ENCODE data around the gene BLOC1S5. TPM values are rescaled to one million over a fixed set of nuclear protein-coding genes. Genes with fewer than 3 reads are reported as not detected.

The BLOC1S5 gene
- total RNA-seq, 1 experiment from 2014 or later, result 9.1 TPM

GRCh38 chr6:8014947-8015346 lies 49.2 kb downstream of the BLOC1S5 start:
- intact Hi-C loops (cut with micrococcal nuclease), result loop anchor here (10.0 kb wide), 1 partner anchor 200 kb away; no protein-coding TSS in a partner anchor
- ChIA-PET POLR2A (ENCODE audit: unreplicated experiment) (interaction anchor here (0.6 kb wide), 1 partner anchor 420 kb away, joined by 5 read pairs; no protein-coding TSS in a partner anchor), CTCF (no interaction called here)
- DNase-seq (peak; percentile 7), ATAC-seq (peak; percentile 38)
- H3K4me1 ChIP-seq (ENCODE audit: insufficient read depth, low read length), result 0 out of 2 replicates have a peak, but pooled peaks cover 7% of the 10 kb centered on the region
- H3K27ac ChIP-seq (ENCODE audit: low read length), result no peak overlapping the region
- no peaks in the 10 kb centered on the region for H3K9me3 ChIP-seq (ENCODE audit: low read length)
- H3K9me2 ChIP-seq (replicated peaks; ENCODE audit: low read length), result no peaks in the 10 kb centered on the region
- H4K20me1 ChIP-seq (ENCODE audit: low read length), result no peaks in the 10 kb centered on the region
- H3K4me2 ChIP-seq (ENCODE audit: low read length), result no peak overlapping the region
- no peak overlapping the region for H3K9ac ChIP-seq (ENCODE audit: low read length)
- no peak overlapping the region for H2AFZ ChIP-seq (ENCODE audit: low read length)
- TF ChIP-seq EZH2 (IDR thresholded peaks at IDR 0.05; ENCODE audit: low read length, unreplicated experiment) (no peak), EZH2phosphoT487 (IDR thresholded peaks at IDR 0.05; ENCODE audit: borderline replicate concordance, low read length) (no peak), CTCF (conservative IDR thresholded peaks at IDR 0.05; ENCODE audit: low read depth, low read length) (no peak)
- no peak overlapping the region for H3K4me3 ChIP-seq (ENCODE audit: low read length)
- no peaks in the 10 kb centered on the region for H3K27me3 ChIP-seq (ENCODE audit: low read length)
- H3F3A ChIP-seq (ENCODE audit: low read length, unreplicated experiment), result no peaks in the 10 kb centered on the region
- no TSS peak for BruUV-seq (replicated peaks)
- no peaks in the 10 kb centered on the region for H3K36me3 ChIP-seq (ENCODE audit: low read depth, low read length)
- no peaks in the 10 kb centered on the region for H3K79me2 ChIP-seq (ENCODE audit: low read length)

GRCh38 chr6:8013763-8014162 lies 50.4 kb downstream of the BLOC1S5 start:
- Histone ChIP-seq H3K27me3 (ENCODE audit: low read length) (no peaks in the 10 kb centered on the region), H3F3A (ENCODE audit: low read length, unreplicated experiment) (no peaks in the 10 kb centered on the region), H3K4me2 (ENCODE audit: low read length) (no peak overlapping the region), H3K27ac (ENCODE audit: low read length) (no peak overlapping the region), H3K9ac (ENCODE audit: low read length) (no peak overlapping the region), H3K36me3 (ENCODE audit: low read depth, low read length) (no peaks in the 10 kb centered on the region), H3K79me2 (ENCODE audit: low read length) (no peaks in the 10 kb centered on the region), H3K4me3 (ENCODE audit: low read length) (no peak overlapping the region), H4K20me1 (ENCODE audit: low read length) (no peaks in the 10 kb centered on the region), H3K9me2 (replicated peaks; ENCODE audit: low read length) (no peaks in the 10 kb centered on the region), H3K9me3 (ENCODE audit: low read length) (no peaks in the 10 kb centered on the region), H3K4me1 (ENCODE audit: insufficient read depth, low read length) (0 out of 2 replicates have a peak, but pooled peaks cover 7% of the 10 kb centered on the region), H2AFZ (ENCODE audit: low read length) (no peak overlapping the region)
- intact Hi-C loops (cut with micrococcal nuclease), result loop anchor here (10.0 kb wide), 1 partner anchor 201 kb away; no protein-coding TSS in a partner anchor
- no peak for ATAC-seq
- no TSS peak for BruUV-seq (replicated peaks)
- DNase-seq, result no peak
- POLR2A ChIA-PET (ENCODE audit: unreplicated experiment), result no interaction called here
- CTCF ChIA-PET, result no interaction called here
- TF ChIP-seq EZH2phosphoT487 (IDR thresholded peaks at IDR 0.05; ENCODE audit: borderline replicate concordance, low read length), result no peak
- no peak for TF ChIP-seq EZH2 (IDR thresholded peaks at IDR 0.05; ENCODE audit: low read length, unreplicated experiment)
- no peak for TF ChIP-seq CTCF (conservative IDR thresholded peaks at IDR 0.05; ENCODE audit: low read depth, low read length)

GRCh38 chr6:8006208-8006607 lies 58.0 kb downstream of the BLOC1S5 start:
- Histone ChIP-seq H3K27ac (ENCODE audit: low read length) (no peak overlapping the region), H3K4me3 (ENCODE audit: low read length) (no peak overlapping the region), H3K4me1 (ENCODE audit: insufficient read depth, low read length) (no peaks in the 10 kb centered on the region), H3K27me3 (ENCODE audit: low read length) (no peaks in the 10 kb centered on the region), H3K79me2 (ENCODE audit: low read length) (no peaks in the 10 kb centered on the region), H3K9me2 (replicated peaks; ENCODE audit: low read length) (no peaks in the 10 kb centered on the region), H3K4me2 (ENCODE audit: low read length) (no peak overlapping the region), H3F3A (ENCODE audit: low read length, unreplicated experiment) (no peaks in the 10 kb centered on the region), H2AFZ (ENCODE audit: low read length) (no peak overlapping the region), H3K36me3 (ENCODE audit: low read depth, low read length) (no peaks in the 10 kb centered on the region), H4K20me1 (ENCODE audit: low read length) (no peaks in the 10 kb centered on the region), H3K9ac (ENCODE audit: low read length) (no peak overlapping the region), H3K9me3 (ENCODE audit: low read length) (no peaks in the 10 kb centered on the region)
- no peak for TF ChIP-seq EZH2 (IDR thresholded peaks at IDR 0.05; ENCODE audit: low read length, unreplicated experiment)
- TF ChIP-seq CTCF (conservative IDR thresholded peaks at IDR 0.05; ENCODE audit: low read depth, low read length), result peak; percentile 72
- POLR2A ChIA-PET (ENCODE audit: unreplicated experiment), result interaction anchor here (0.5 to 0.6 kb wide), 2 partner anchors 283 to 723 kb away, joined by 3 to 6 read pairs; no protein-coding TSS in a partner anchor
- intact Hi-C loops (cut with micrococcal nuclease), result loop anchor here (1.0 to 10.0 kb wide), 4 partner anchors 51 to 391 kb away; no protein-coding TSS in a partner anchor
- CTCF ChIA-PET, result interaction anchor here (0.6 to 1.1 kb wide), 4 partner anchors 14 to 308 kb away, joined by 3 to 5 read pairs (median 4); no protein-coding TSS in a partner anchor
- DNase-seq (peak; percentile 55), ATAC-seq (peak; percentile 54)
- BruUV-seq (replicated peaks), result no TSS peak
